Karpas-422 (cell line): ENCODE measurements around the gene GBF1. TPM values are rescaled to one million over a fixed set of nuclear protein-coding genes. Genes with fewer than 3 reads are reported as not detected.

Source experiments
- DNase-seq: peaks from one replicate; pipeline ENCODE4 v3.0.0-alpha.2; 2015
- H2AFZ ChIP-seq: fragments of 200-600 bp; sonication (generic); 2 replicates; pipeline ENCODE4 v1.6.1; 2014; ENCODE audit warnings: antibody characterized with exemption, low read length, mixed read lengths
- H3K27ac ChIP-seq: fragments of 200-600 bp; sonication (generic); 2 replicates; pipeline ENCODE4 v1.5.1; 2014; ENCODE audit warnings: mild to moderate bottlenecking, low read length, moderate library complexity
- H3K27me3 ChIP-seq: fragments of 200-600 bp; sonication (generic); 2 replicates; pipeline ENCODE4 v1.6.1; 2014; ENCODE audit warnings: low read length, mixed read lengths
- H3K36me3 ChIP-seq: fragments of 200-600 bp; sonication (generic); 2 replicates; pipeline ENCODE4 v1.6.1; 2014; ENCODE audit warnings: low read length, mixed read lengths; ENCODE audit not compliant: insufficient read depth
- H3K4me1 ChIP-seq: fragments of 200-600 bp; sonication (generic); 2 replicates; pipeline ENCODE4 v1.6.1; 2014; ENCODE audit warnings: mild to moderate bottlenecking, low read length, mixed read lengths
- H3K4me2 ChIP-seq: fragments of 200-600 bp; sonication (generic); 2 replicates; pipeline ENCODE4 v1.6.1; 2014; ENCODE audit warnings: low read length, low read depth, mild to moderate bottlenecking; ENCODE audit not compliant: poor library complexity, severe bottlenecking
- H3K4me3 ChIP-seq: fragments of 200-600 bp; sonication (generic); 2 replicates; pipeline ENCODE4 v1.5.1; 2014; ENCODE audit warnings: mild to moderate bottlenecking, antibody characterized with exemption, low read length, mixed read lengths
- H3K79me2 ChIP-seq: fragments of 200-600 bp; sonication (generic); 2 replicates; pipeline ENCODE4 v1.6.1; 2014; ENCODE audit warnings: mild to moderate bottlenecking, low read length, mixed read lengths
- H3K9ac ChIP-seq: fragments of 200-600 bp; sonication (generic); 2 replicates; pipeline ENCODE4 v1.6.0; 2014; ENCODE audit warnings: low read length
- H3K9me2 ChIP-seq: fragments of 200-600 bp; sonication (generic), shearing (Covaris generic); replicated peaks from 2 replicates; pipeline ENCODE4 v1.6.0; 2014; ENCODE audit warnings: mild to moderate bottlenecking, low read length, moderate library complexity; ENCODE audit not compliant: insufficient read depth
- H3K9me3 ChIP-seq: fragments of 300-700, 200-600 bp; sonication (generic); 2 replicates; pipeline ENCODE4 v1.6.1; 2014; ENCODE audit warnings: low read length, mixed read lengths
- H4K20me1 ChIP-seq: fragments of 200-600 bp; sonication (generic); 2 replicates; pipeline ENCODE4 v1.6.1; 2014; ENCODE audit warnings: mild to moderate bottlenecking, antibody characterized with exemption, low read length, low read depth; ENCODE audit not compliant: insufficient read depth
- total RNA-seq: library from RNA; depleted of rRNA; stranded (reverse); fragments of >200 nt; shearing (Covaris generic); gene quantifications from 2 replicates; pipeline ENCODE4 v1.2.3, GENCODE V29; 2014; ENCODE audit warnings: low replicate concordance

GBF1 gene
- total RNA-seq, 1 experiment from 2014 or later = 7.6 TPM

GRCh38 chr10:102403115-102403514 is 157.8 kb downstream of the GBF1 start:
- H3K27me3 ChIP-seq = no peaks in the 10 kb centered on the region
- H3K36me3 ChIP-seq = no peaks in the 10 kb centered on the region
- H4K20me1 ChIP-seq = no peaks in the 10 kb centered on the region
- no peak overlapping the region for H3K9ac ChIP-seq
- no peak overlapping the region for H2AFZ ChIP-seq
- H3K4me3 ChIP-seq = no peak overlapping the region
- no peaks in the 10 kb centered on the region for H3K79me2 ChIP-seq
- no peak overlapping the region for H3K4me2 ChIP-seq
- no peaks in the 10 kb centered on the region for H3K9me3 ChIP-seq
- no peaks in the 10 kb centered on the region for H3K9me2 ChIP-seq
- no peak overlapping the region for H3K27ac ChIP-seq
- peaks cover 4% of the 10 kb centered on the region for H3K4me1 ChIP-seq
- DNase-seq = no peak

GRCh38 chr10:102404361-102405107 is 159.2 kb downstream of the GBF1 start:
- H3K9me3 ChIP-seq = no peaks in the 10 kb centered on the region
- no peaks in the 10 kb centered on the region for H3K79me2 ChIP-seq
- no peak overlapping the region for H3K4me3 ChIP-seq
- H2AFZ ChIP-seq = no peak overlapping the region
- H3K9ac ChIP-seq = no peak overlapping the region
- no peak overlapping the region for H3K4me2 ChIP-seq
- peaks cover 4% of the 10 kb centered on the region for H3K4me1 ChIP-seq
- no peak for DNase-seq
- no peaks in the 10 kb centered on the region for H4K20me1 ChIP-seq
- no peak overlapping the region for H3K27ac ChIP-seq
- no peaks in the 10 kb centered on the region for H3K27me3 ChIP-seq
- H3K36me3 ChIP-seq = no peaks in the 10 kb centered on the region
- H3K9me2 ChIP-seq = no peaks in the 10 kb centered on the region

GRCh38 chr10:102405108-102405571 is 159.8 kb downstream of the GBF1 start:
- no peaks in the 10 kb centered on the region for H3K9me2 ChIP-seq
- no peak overlapping the region for H3K4me2 ChIP-seq
- H4K20me1 ChIP-seq = no peaks in the 10 kb centered on the region
- H3K9me3 ChIP-seq = no peaks in the 10 kb centered on the region
- no peaks in the 10 kb centered on the region for H3K36me3 ChIP-seq
- no peak overlapping the region for H3K9ac ChIP-seq
- no peaks in the 10 kb centered on the region for H3K27me3 ChIP-seq
- no peak overlapping the region for H2AFZ ChIP-seq
- H3K4me3 ChIP-seq = no peak overlapping the region
- DNase-seq = no peak
- no peaks in the 10 kb centered on the region for H3K79me2 ChIP-seq
- H3K27ac ChIP-seq = no peak overlapping the region
- H3K4me1 ChIP-seq = no peaks in the 10 kb centered on the region

- no peaks in the 10 kb centered on the region for H3K36me3 ChIP-seq
- no peaks in the 10 kb centered on the region for H4K20me1 ChIP-seq
- H3K4me1 ChIP-seq = no peaks in the 10 kb centered on the region
- no peak overlapping the region for H3K4me2 ChIP-seq
- no peak for DNase-seq
- no peaks in the 10 kb centered on the region for H3K9me2 ChIP-seq
- no peak overlapping the region for H3K27ac ChIP-seq
- no peak overlapping the region for H3K4me3 ChIP-seq
- no peaks in the 10 kb centered on the region for H3K79me2 ChIP-seq
- no peaks in the 10 kb centered on the region for H3K9me3 ChIP-seq
- H3K27me3 ChIP-seq = no peaks in the 10 kb centered on the region
- H2AFZ ChIP-seq = no peak overlapping the region
- H3K9ac ChIP-seq = no peak overlapping the region
These were observed 160.3 kb downstream of the GBF1 start for GRCh38 chr10:102405632-102406031.

- H3K36me3 ChIP-seq = no peaks in the 10 kb centered on the region
These were observed 161.5 kb downstream of the GBF1 start for GRCh38 chr10:102406815-102407214.

GRCh38 chr10:102407425-102408130 is 162.2 kb downstream of the GBF1 start:
- Histone ChIP-seq H2AFZ (no peak overlapping the region), H3K4me1 (peaks cover under 1% of the 10 kb centered on the region; the same call in 1 of the 2 replicates), H3K36me3 (no peaks in the 10 kb centered on the region), H3K79me2 (no peaks in the 10 kb centered on the region), H4K20me1 (no peaks in the 10 kb centered on the region), H3K9me3 (no peaks in the 10 kb centered on the region), H3K27me3 (no peaks in the 10 kb centered on the region), H3K9ac (no peak overlapping the region), H3K27ac (no peak overlapping the region), H3K4me2 (no peak overlapping the region), H3K4me3 (no peak overlapping the region), H3K9me2 (no peaks in the 10 kb centered on the region)
- no peak for DNase-seq

More at GRCh38 chr10:102406815-102407214, 161.5 kb downstream of the GBF1 start:
- Histone ChIP-seq H4K20me1 (no peaks in the 10 kb centered on the region), H3K4me2 (no peak overlapping the region), H3K27me3 (no peaks in the 10 kb centered on the region), H3K4me3 (no peak overlapping the region), H3K9ac (no peak overlapping the region), H3K4me1 (no peaks in the 10 kb centered on the region), H3K79me2 (no peaks in the 10 kb centered on the region), H3K9me2 (no peaks in the 10 kb centered on the region), H2AFZ (no peak overlapping the region), H3K27ac (no peak overlapping the region), H3K9me3 (no peaks in the 10 kb centered on the region)
- DNase-seq = no peak

GRCh38 chr10:102408131-102408727 is 162.9 kb downstream of the GBF1 start:
- Histone ChIP-seq H4K20me1 (no peaks in the 10 kb centered on the region), H3K4me3 (peak overlapping the region; percentile 57; the same call in 1 of the 2 replicates), H3K9me2 (no peaks in the 10 kb centered on the region), H3K27ac (no peak overlapping the region), H3K9ac (no peak overlapping the region), H3K9me3 (no peaks in the 10 kb centered on the region), H3K36me3 (no peaks in the 10 kb centered on the region), H3K79me2 (no peaks in the 10 kb centered on the region), H3K4me2 (peak overlapping the region; percentile 53), H2AFZ (no peak overlapping the region), H3K4me1 (peaks cover 7% of the 10 kb centered on the region), H3K27me3 (no peaks in the 10 kb centered on the region)
- DNase-seq = no peak
